Skin epidermis (tissue), 12 donors: ENCODE measurements around the gene RNF220.
A peak's percentile ranks its signal among the peaks of the same experiment; 100 is the strongest.

Source experiments
- H3K27ac ChIP-seq, 21 experiments: fragments of 200-600 bp; sonication (generic) in 11 of 21; one replicate each; pipeline ENCODE4 v1.5.0; 2020; ENCODE audit warnings: mild to moderate bottlenecking in 3 of 21, inconsistent platforms in 2 of 21, moderate library complexity in 2 of 21
- H3K4me3 ChIP-seq, 7 experiments: fragments of 200-600 bp; sonication (generic) in 2 of 7; one replicate each; pipeline ENCODE4 v1.5.0; 2020; ENCODE audit warnings: inconsistent platforms in 2 of 7, mild to moderate bottlenecking in 2 of 7, moderate library complexity in 1 of 7

Gene RNF220

GRCh38 chr1:44594871-44595735 is 190.0 kb downstream of the RNF220 start:
- no peak overlapping the region for H3K4me3 ChIP-seq
- no peak overlapping the region for H3K27ac ChIP-seq

GRCh38 chr1:44596511-44596910 is 191.5 kb downstream of the RNF220 start:
- H3K4me3 ChIP-seq, result no peak overlapping the region
- H3K27ac ChIP-seq, result no peak overlapping the region

GRCh38 chr1:44598167-44598566 is 193.1 kb downstream of the RNF220 start:
- no peak overlapping the region for H3K27ac ChIP-seq

GRCh38 chr1:44602634-44603628 is 197.9 kb downstream of the RNF220 start:
- Histone ChIP-seq H3K27ac (no peak overlapping the region), H3K4me3 (no peak overlapping the region)

More at GRCh38 chr1:44598167-44598566, 193.1 kb downstream of the RNF220 start:
- no peak overlapping the region for H3K4me3 ChIP-seq

DNA sequence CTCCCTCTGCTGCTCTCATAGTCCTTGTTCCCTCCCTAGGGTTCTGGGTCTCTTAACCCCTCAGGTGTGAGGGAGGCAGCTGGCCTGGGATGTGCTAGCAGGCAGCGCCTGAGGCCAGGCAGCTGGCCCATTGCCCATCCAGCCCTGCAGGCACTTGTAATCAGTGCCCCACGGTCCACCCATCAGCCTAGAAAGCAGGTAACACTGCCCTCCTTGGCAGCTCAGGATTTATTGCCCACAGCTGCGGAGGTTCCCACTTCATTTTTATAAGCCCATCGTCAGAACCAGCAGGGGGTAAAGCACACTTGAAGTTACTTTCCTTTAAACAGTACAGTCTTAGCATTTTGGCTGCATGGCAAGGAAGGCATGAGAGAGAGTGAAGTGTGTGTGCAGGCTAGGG is 198.7 kb downstream of the RNF220 start:
- Histone ChIP-seq H3K4me3 (no peak overlapping the region), H3K27ac (no peak overlapping the region)

DNA sequence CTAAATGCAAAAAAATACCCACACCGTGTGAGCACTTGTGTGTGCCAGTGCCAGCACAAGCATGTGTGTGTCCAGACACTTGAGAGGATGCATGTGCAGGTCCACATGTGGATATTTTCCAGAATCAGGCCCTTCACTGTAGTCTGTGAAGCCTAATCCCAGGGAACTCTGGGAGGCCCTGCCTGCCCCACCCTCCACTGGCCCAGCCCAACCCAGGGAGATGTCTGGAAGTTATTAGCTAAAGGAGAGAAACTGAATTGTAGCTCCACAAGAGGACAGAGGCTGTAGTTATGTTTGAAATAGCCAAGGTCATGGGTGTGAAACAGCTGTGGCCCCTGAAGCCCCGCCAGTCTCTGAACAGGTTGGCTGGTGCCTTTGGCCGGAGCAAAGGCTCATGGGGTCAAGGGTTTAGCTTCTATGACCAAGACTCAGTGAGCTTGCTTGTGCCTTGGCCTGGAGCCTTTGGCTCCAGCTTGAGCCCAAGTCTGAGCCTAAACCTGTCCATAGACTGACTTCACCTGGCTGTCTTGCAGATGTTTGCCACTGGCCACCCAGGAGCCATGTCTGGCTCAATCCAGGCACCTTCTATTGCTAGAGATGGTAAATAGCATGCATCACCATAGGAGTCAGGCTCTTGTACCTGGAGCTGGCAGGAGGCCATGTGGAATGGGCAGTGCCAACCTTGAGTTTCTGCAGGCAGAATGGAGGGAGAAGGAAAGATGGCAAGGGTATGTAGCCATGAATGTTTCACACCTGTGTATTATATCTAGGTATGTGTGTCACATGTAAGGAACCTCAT is 199.3 kb downstream of the RNF220 start:
- H3K27ac ChIP-seq, result no peak overlapping the region

DNA sequence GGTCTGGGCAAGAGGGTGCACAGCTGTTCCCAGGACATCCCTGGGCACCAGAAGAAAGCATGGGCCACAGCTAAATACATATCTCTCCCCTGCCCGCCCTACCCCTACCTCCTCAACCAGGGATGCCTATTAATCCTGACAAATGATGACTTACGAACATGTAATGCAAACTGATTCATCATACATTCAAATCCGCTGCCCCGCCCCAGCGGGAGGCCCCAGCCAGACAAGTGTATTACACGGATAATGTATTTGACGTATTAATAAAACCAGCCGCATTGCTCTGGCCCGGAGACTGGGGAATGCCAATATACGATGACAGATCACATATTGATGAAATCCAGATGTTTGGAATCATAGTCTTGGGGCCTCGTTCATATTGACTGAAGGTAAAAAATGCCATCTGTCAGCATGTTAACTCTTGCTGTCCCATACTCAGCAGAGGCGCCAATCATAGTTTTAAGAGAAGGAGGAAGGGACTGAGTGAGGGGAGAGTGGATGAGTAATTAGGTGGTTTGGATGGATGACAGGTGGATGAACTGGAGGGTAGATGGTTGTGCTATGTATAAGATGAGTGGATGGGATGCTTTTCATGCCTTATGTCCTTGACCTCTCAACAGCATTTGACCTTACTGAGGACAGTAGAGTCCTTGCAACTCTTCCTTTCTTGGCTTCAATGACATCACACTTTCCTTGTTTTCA is 201.0 kb downstream of the RNF220 start:
- Histone ChIP-seq H3K4me3 (no peak overlapping the region), H3K27ac (no peak overlapping the region)

More for the DNA sequence above, 199.3 kb downstream of the RNF220 start:
- H3K4me3 ChIP-seq, result no peak overlapping the region

- H3K27ac ChIP-seq, result no peak overlapping the region
- H3K4me3 ChIP-seq, result no peak overlapping the region
These were observed 201.7 kb downstream of the RNF220 start for GRCh38 chr1:44606701-44607281.

DNA sequence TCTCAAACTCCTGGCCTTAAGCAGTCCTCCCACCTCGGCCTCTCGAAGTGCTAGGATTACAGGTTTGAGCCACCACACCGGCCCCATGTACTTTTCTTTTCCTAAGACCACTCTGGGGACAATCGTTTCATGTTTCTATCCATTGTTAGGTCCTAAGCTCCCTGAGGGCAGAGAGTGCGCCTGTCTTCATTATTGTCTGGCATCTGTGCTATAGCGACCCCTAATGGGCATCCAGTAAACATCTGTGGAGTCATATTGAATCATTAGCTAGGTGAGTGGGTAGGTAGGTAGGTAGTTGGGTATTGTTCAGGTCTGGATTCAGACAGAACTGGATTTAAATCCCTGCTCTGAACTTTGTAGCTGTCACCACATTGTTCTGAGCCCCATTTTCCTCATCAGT is 203.1 kb downstream of the RNF220 start:
- Histone ChIP-seq H3K4me3 (no peak overlapping the region), H3K27ac (no peak overlapping the region)

GRCh38 chr1:44609412-44609767 is 204.3 kb downstream of the RNF220 start:
- H3K27ac ChIP-seq, result no peak overlapping the region
- H3K4me3 ChIP-seq, result no peak overlapping the region

DNA sequence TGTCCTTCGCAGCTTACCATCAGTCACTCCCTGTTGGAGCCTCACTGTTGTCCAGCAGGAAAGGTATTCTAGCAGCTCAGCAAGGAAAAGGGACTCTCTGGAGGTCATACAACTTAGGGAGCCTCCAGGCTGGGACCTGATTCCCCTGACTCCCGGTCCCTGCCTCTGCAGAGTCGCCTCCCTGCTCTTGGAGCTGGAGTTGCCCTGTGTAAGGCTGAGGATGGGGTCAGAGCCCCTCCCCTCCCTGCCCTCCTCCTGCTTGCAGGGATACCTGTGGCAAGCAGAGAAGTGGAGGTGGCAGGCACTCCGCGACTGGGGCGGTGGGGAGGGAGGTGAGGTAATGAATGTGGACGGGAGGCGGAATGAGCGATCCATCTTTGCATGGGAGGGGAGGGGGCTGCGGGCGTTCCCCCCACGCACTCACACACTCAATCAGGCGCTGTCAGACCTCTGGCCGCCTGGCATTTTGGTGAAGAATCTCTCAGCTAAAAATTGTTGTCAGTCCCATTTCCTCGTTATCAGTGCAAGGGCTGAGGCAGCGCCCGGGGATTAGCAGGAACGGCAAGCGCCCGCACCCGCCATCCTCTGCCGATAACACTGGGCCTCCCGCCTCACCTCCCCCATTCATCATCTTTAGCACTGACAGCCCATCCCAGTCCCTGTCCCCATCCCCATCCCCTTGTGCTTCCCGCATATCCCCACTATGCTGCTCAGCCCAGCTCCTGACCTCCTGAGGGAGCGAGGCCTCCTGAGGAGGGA is 204.9 kb downstream of the RNF220 start:
- no peak overlapping the region for H3K4me3 ChIP-seq
- no peak overlapping the region for H3K27ac ChIP-seq

GRCh38 chr1:44610527-44611148 is 205.6 kb downstream of the RNF220 start:
- Histone ChIP-seq H3K4me3 (no peak overlapping the region), H3K27ac (no peak overlapping the region)

GRCh38 chr1:44611419-44611818 is 206.4 kb downstream of the RNF220 start:
- H3K4me3 ChIP-seq, result no peak overlapping the region
- H3K27ac ChIP-seq, result no peak overlapping the region

DNA sequence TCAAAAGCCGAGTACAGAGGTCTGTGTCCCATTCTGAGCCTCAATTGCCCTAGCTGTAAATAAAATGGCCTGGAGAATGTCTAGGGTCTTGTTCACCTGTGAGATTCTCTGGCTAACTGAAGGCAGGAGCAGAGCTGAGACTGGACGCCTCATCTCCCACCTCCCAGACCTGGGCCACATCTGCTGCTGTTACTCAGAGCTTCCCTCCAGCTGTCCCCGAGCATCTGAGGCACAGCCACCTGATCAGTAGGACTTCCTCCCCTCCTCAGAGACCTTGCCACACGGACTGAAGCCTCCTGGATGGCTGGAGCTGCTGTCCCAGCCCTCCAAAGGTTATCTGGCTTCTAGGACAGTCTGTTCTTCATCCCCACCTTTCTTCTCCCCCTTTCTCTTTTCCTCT is 206.8 kb downstream of the RNF220 start:
- no peak overlapping the region for H3K4me3 ChIP-seq
- H3K27ac ChIP-seq, result no peak overlapping the region

DNA sequence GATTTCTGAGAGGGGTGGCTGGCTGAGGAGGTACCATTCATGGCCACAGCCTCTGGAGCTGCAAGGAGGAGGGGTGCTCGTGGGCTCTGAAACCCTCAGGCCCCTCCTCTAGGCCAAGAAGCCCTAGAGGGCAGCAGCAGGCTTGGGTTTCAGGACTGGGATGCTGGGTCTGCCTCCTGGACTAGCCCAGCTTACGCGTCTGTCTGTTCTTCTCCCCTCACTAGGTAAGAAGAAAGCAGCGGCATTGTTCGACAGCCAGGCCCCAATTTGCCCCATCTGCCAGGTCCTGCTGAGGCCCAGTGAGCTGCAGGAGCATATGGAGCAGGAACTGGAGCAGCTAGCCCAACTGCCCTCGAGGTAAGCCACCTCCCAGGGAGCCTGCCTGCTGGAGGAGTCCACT is 208.9 kb downstream of the RNF220 start:
- H3K4me3 ChIP-seq, result no peak overlapping the region
- no peak overlapping the region for H3K27ac ChIP-seq

GRCh38 chr1:44616284-44616990 is 211.4 kb downstream of the RNF220 start:
- Histone ChIP-seq H3K4me3 (peak overlapping the region in 4 of 7 experiments; percentile 15 to 37 (median 30)), H3K27ac (no peak overlapping the region)
